Brain pericyte (primary cell): ENCODE data around the gene NOC4L.
"Not testable (repeated sequence)": the region's sequence is repeated elsewhere in the genome, so short reads cannot be mapped to it uniquely, and the experiment has no call there.

Experiments
- DNase-seq: peaks from one replicate; pipeline ENCODE4 v3.0.0-alpha.2; 2012; ENCODE audit warnings: low read depth, low spot score

The NOC4L gene

DNA sequence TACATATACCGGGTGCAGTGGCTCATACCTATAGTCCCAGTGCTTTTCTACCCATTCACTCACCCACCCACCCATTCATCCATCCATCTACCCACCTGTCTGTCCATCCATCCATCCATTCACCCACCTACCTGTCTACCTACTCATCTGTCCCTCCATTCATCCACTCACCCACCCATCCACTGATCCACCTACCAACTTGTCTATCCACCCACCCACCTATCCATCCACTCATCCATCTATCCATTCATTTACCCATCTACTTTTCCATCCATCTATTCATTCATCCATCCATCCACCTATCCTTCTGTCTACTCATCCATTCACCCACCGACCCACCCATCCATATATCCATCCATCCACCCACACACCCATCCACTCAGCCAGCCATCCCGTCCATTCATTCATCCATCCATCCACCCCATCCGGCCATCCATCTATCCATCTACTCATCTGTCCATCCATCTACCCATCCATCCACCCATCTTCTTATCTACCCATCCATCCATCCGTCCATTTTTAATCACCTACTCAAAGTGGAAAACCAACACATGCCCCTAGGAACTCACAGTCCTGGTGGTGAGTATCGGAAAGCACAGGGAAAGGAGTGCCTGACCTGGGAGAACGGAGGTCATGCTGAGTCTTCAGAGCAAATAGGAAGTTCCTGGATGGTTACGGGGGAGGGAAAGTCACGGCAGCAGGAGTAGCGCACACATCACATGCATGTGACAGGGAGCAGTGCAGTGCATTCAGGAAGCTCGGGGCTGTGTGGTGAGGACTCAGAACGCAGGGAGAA, 20.1 kb upstream of the NOC4L start:
- no peak for DNase-seq

GRCh38 chr12:132124766-132125425, 19.4 kb upstream of the NOC4L start:
- DNase-seq, result no peak

- DNase-seq, result no peak
Observed at GRCh38 chr12:132125736-132126135, 18.5 kb upstream of the NOC4L start.

DNA sequence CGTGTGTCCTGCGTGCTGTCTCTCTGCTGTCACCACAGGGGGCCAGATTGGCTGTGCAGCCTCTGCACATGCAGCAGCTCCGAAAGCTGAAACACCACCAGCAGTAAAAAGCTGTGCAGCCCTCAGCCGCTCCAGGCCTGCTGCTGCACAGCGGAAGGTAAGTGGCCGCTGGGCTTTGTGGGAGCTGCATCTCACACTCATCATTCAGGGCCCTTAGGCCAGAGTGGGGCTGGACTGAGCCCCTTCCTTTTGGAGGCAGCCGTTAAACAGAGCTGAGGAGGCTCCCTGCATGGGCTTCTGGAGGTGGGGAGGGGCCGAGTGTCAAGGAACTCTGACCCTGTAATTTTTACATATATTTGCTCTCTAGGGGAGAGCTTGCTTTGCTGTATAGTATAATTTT, 17.2 kb upstream of the NOC4L start:
- no peak for DNase-seq

DNA sequence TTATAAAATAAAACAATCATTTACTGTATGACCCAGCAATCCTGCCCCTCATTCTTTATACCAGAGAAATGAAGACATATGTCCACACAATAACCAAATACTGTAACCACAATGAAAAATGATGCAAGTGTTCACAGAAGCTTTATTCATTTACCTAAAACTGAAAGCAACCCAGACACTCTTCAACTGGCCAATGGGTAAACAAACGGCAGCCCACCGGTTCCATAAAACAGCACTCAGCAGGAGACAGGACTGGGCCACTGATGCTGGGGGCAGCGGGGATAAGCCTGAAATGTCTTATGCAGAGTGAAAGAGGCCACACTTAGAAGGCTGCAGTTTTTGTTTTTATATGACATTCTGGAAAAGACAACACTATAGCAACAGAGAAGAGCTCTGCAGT, 15.2 kb upstream of the NOC4L start:
- no peak for DNase-seq

- DNase-seq, result no peak
Observed at GRCh38 chr12:132130690-132131089, 13.6 kb upstream of the NOC4L start.

DNA sequence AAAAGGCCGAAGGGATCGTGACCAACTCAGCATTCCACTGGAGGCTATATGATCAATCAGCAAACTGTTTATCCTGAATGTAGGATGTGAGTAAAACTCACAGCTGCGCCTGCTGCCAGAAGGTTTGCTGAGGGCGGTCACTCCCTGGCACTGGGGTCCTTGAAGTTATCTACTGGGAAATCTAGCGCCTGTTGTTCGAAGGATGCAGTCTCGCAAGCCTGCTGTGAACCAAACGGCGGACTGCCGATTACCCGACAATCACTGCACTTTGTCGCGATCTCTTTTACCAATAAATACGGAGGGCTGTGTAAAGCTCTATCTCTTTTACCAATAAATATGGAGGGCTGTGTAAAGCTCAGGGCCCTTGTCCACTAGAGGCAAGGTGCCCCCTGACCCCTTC, 13.0 kb upstream of the NOC4L start:
- no peak for DNase-seq

DNA sequence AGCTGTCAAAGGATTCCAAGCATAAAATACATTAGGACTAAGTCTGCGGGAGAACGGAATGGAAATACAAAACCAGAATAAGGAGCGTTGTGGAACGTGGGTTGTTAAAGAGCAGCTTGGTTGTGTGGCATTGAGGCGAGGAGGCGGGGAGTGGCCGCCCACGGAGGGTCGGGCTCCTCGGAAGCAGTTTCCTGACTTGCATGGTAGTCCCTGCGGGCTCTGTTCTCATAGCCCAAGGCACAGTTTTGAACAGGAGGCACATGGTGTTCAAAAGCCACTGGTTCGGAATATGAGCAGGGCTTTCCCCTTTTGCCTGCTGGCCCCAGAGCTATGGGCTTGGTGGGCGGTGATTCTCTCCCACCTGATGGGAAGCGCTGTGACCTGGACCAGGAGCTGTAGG, 12.3 kb upstream of the NOC4L start:
- no peak for DNase-seq

- DNase-seq, result no peak
Observed at GRCh38 chr12:132132609-132133430, 11.4 kb upstream of the NOC4L start.

DNA sequence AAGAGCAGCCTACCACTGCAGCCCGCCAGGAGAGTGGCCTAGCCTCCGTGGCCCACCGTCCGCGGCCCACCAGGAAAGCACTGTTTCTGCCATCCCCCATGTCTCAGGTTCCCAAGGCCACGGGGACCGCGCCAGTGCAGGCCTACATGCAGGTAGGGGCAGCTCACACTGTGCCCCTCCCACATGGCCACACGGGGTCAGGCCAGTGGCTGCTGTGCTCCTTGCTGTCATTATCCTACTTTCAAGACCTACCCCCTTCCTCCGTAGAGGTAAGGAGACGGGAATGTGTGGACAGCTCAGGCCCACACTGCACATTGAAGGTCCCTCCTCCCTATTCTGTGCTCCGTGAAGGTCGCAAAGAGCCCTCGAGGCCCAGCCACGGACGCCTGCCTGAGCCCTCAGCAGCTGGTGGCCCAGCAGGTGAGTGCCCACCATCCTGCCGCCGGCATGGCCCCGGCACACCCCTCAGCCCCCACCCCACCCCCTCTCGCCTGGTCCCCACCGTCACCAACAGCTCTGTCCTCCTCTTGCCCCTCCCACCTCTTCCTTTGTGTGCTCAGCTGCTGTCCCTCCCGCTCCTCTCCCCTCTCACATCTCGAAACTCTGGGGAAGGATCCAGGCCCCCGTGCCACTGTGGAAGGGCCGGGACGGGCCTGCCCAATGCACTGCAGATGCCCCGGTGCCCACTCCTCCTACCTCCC, 10.2 kb upstream of the NOC4L start:
- no peak for DNase-seq

- DNase-seq, result not testable (repeated sequence)
Observed at GRCh38 chr12:132134653-132135183, 9.5 kb upstream of the NOC4L start.

- DNase-seq, result not testable (repeated sequence)
Observed at GRCh38 chr12:132136226-132136625, 8.0 kb upstream of the NOC4L start.

DNA sequence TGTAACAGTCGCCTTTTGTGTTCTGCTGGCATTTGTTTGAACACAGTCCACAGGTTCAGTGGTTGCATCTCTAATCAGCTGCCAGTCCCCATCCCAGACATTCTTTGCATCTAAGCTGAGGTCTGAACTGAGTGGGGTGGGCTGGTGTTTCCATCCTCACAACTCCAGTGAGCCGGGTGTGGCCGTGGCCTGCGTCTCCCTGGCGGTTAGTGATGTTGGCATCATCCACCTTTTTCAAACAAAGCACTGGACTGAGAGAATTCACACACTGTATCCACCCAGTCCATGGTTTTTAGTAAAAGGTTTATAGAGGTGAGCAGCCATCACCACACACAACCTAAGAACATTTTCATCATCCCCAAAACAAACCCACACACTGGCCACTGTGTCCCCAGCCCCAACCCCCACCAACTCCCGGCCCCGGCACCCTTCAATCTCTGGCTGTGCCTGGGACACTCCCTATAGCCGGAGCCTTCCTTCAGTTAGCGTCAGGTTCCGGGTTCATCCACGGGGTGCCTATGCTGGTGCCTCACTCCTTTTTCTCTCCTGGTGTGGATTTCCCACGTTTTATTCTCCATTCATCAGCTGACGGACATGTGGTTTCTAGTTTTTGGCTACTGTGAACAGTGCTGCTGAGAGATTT, 6.7 kb upstream of the NOC4L start:
- DNase-seq, result no peak

- DNase-seq, result no peak
Observed at GRCh38 chr12:132138941-132139871, 5.1 kb upstream of the NOC4L start.

GRCh38 chr12:132139912-132140311, 4.3 kb upstream of the NOC4L start:
- no peak for DNase-seq

DNA sequence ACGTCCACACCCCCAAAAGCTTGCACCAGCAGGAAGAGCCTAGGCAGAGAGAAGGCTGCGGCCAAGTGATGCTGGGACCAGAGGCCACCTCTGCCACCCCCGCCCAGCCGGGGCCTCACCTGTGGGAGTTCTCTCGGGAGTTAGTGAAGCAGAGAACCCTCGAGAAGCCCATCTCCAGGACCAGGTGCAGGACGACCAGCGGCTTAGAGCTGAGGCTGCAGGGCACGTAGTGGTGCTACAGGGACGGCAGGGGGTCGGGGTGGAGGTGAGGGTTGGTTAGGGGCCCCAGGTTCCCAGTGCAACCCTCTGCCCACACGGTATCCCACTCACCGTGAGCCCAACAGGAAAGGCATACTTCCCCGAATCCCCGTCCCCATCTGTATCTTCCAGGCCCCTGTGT, 3.8 kb upstream of the NOC4L start:
- no peak for DNase-seq

- no peak for DNase-seq
Observed at GRCh38 chr12:132140918-132141841, 3.1 kb upstream of the NOC4L start.

- no peak for DNase-seq
Observed at GRCh38 chr12:132141976-132142678, 2.1 kb upstream of the NOC4L start.
